ENCODE measurements around the gene LARGE1.

Gene LARGE1

DNA sequence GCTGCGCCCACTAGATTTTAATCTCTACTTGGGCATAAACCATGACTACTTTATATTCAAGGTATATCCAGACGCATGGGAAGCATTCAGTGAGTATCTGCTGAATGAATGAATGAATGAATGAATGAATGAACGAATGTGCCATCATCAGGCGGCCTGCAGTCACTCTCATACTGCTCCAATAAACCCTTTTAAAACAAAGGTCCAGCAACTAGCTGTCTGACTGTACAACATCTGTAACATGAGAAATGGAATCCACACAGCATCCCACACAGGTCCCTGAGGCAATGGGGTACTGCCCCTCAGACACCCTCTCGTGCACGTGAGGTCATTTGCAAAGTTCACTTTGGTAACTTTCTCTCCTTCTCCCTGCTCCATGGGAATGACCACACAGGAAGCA lies 147.5 kb downstream of the LARGE1 start:
- DNase-seq (ENCODE audit: low spot score) = no peak

DNA sequence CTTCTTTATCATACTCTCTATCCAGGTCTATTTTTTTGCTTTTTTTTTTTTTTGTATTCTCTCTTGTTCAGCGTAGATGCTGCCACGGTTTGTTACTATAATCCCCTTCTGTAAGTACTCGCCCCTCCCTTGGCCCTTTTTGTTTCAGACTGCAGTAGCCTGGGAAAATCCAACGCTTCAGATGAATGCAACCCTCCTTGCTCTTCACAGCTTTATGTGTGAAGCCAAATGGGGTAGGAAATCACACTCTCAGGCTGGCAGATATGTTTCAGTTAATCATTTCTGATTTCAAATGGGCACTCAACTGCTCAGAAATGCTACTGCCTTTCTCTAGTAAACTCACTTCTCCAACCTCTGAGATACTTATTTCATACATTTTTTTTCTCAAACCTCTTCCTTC lies 149.1 kb downstream of the LARGE1 start:
- no peak for DNase-seq (ENCODE audit: low spot score)

DNA sequence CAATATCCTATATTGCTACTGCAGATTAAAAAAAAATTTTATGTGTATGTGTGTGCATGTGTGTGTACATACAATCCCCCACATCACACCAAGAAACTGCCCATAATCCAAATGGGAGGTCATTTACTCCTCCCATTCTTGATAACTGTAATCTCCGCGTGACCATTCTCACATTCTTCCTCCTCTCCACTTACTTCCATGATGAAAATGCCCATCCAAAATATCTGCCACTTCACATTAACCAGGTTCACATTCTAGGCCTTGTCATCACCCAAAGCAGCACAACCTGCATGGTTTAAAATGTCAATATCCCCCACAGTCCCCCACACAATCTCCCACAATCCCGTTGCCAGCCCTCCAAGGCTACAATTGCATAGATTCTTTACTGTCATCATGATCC lies 149.6 kb downstream of the LARGE1 start:
- no peak for DNase-seq (ENCODE audit: low spot score)

DNA sequence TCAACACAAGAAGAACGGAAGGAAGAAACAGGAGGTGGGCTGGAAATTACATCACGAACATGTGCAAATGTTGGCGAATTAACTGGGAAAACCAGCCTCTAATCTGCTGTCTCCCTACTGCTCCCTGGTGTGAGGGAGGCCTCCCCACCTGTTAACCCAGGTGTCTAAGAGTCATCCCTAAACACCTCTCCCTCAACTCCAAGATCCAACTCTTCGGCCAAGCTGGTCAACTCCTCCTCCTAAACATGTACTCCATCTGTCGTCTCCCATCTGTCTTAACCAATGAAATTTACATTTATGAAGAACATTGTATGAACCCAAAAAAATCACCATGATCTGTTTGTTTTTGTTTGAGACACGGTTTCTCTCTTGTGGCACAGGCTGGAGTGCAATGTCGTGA lies 154.2 kb downstream of the LARGE1 start:
- no peak for DNase-seq (ENCODE audit: low spot score)

DNA sequence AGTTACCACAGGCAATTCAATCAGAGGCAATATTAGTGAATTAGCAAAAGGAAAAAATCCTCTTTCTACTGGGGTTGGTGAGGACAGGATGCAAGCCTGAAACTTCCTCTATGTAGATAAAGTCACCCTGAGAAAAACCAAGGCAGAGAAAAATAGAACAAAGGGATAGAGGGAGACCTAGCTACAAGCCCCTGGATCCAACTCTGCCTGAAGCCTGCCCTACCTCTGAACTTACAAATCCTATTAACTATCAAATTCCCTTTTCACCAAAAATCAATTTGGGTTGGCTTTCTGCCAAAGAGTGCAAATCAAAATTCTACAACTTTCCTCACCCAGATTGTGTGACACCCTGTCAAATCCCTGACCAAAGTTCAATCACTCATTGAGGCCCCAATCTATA lies 161.3 kb downstream of the LARGE1 start:
- DNase-seq (ENCODE audit: low spot score) = no peak

DNA sequence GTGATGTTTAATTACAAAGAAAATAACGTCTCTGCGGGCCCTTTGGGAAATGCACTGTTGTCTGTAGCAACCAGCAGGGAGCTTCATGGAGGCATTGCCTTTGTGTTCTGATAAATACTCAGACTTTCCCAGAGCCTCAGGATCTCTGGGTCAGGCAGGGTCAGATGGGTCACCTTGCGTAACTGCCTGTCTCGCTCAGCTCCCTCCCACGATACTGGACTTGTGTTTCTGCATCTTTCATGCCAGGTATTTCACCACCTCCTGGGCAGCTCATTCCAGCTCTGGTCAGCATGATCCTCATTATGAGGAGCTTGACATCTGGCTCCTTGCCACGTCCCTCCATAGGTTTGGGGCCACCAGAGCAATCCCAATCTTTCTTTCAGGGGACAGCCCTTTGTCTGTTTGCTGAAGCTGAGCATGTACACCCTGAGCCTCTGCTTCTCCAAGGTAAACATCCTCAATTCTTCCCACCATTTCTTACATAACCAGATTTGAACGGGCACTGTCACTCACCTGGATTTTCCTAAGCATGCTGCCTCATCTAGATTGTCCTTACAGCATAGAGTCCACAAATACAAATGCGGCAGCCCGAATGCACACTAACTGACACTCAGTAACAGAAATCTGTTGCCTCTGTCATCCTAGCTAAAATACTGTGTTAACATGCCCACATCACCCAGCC lies 162.3 kb downstream of the LARGE1 start:
- no peak for DNase-seq (ENCODE audit: low spot score)

DNA sequence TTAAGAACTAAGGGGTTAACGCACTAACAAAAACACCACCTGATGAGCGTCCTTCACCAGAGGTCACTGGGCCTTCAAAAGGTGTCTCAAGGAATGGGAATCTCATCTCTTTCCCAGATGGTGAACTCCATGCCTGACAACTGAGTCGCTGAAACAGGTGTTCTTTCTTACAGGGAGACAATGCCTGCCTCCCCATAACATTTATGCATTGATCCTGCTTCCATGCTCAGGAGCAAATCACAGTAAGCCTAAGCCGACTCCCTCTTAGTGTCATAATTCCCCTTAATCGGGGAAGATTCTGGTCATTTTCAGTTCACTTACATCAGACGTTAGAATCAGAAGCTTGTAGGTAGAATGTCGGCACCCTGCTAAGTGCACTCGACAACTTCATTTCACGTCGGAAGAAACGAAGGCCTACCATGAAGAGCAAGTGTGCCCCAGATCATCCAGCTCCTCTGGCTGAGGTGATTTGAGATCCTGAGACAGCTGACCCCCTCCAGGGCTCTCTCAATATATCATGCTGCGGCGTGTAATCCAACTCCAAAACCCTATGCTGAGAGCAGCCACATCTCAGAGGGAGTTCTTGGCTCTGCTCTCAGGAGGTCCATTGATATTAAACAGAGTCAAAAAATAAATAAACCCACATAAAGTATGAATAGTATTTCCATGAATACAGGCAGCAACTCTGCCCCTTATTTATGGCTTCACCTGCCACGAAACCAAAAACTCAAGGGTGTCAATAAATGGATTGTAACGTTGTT lies 163.1 kb downstream of the LARGE1 start:
- no peak for DNase-seq (ENCODE audit: low spot score)

DNA sequence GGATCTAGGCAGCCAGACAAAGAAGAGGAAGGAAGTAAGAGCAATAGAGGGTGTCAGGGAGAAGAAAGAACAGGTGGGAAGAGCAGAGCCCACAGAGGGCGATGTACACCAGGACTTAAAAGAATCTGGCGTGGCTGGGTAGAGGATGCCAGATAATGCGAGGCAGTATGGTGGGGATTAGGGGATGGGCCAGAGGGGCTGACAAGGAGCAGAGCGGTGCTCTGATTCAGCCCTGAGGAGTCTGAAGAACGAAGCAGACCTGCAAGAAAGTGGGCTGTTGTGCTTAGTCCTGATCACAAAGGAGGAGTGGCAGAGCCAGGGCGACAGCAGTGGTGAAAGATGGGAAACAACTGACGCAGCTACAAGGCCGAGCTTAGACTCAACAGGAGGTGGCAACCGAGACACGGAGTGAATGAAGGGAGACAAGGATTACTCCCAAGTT lies 163.7 kb downstream of the LARGE1 start:
- DNase-seq (ENCODE audit: low spot score) = no peak

DNA sequence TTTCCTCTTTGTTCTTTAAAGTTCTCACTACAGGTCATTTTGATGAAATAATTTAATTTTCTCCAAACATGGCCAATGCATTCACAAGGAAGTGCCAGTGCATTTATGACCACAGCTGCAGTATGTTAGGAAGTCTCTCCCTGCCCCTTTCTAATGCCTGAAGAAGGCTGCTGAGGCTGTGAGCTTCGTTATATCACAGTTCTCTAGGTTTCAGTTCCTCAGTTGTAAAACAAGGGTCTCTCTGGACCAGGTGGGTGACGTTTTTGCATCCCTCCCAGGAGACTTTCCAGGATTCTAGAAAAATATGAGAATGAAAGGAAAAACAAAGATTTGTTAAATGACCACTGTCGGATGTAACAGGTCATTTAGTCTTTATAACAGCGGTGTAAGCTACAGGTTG lies 171.6 kb downstream of the LARGE1 start:
- no peak for DNase-seq (ENCODE audit: low spot score)

DNA sequence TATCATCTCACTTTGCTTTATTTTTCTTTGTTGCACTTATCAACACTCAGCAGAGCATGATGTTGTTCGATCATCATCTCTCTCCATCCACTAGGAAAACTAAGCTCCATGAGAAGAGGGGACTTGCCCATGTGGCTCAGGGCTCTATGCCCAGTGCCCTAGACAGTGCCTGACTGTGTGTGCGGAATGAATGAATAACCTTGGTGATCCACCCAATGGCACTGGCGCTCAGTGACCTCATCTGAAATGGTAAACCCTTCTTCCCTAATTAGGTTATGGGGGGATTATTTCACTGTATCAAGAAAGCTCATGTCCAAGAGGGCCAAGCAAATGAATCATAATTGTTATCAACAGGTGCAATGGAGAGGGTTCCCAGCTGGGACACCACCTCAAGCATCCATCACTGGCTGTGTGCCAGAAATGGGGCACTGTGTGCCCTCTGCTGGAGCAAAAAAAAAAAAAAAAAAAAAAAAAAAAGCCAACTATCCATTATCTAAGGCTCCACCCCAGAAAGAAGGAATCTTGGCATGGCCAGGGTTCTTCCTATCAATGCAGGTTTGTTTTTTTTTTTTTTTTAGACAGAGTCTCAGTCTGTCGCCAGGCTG lies 172.6 kb downstream of the LARGE1 start:
- DNase-seq (ENCODE audit: low spot score) = no peak

DNA sequence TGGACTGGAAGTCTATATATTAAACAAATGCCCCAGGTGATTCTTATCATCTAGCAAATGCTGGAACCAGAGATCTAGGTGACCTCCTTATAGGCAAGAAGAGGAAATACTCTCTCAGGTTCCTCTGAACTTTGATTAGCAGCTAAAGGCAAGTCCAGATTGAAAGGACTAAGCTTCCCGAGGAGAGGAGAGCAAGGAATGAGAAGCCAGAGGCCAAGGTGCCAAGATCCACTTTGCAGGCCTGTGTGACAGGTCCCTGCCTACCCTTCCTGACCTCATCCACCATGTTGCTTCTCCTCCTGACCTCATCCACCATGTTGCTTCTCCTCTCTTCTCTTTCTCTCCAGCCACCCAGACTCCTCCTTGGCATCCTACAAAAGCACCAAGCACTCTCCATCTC lies 173.2 kb downstream of the LARGE1 start:
- no peak for DNase-seq (ENCODE audit: low spot score)

DNA sequence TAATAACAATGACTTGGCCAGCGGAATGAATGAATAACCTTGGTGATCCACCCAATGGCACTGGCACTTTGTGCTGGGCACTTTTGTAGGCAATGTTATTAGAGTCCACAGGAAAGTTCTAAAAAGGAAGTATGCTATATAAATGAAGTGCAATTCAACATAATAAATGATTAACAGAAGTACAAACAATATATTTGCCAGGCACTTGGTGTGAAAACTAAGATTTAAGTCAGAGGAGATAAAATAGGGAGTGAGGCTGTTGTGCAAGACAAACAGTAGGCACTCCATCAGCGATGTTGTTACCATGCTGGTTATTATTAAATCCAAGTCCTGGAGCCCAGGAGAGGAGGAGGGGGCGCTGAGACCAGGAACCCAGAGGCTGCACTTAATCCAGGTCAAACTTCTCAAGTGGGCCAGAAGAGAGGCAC lies 173.8 kb downstream of the LARGE1 start:
- no peak for DNase-seq (ENCODE audit: low spot score)

DNA sequence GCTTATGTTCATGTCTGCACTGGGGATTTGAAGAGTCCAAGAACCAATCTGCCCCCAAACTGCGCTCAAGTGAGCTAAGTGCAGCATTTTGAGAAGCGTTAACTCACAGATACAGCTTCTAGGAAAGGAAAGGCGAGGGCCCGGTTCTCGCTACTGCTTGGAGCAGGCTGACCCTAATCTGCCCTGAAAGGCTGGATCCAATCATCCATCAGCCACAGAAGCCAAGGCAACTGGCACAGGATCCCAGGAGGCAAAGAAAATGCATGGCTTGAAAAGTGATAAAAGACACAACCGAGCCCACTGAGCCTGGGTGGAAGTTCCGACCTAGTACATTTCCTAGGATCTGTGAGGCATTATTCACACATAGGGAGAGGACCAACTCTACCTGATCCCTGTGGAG lies 174.8 kb downstream of the LARGE1 start:
- DNase-seq (ENCODE audit: low spot score) = no peak

DNA sequence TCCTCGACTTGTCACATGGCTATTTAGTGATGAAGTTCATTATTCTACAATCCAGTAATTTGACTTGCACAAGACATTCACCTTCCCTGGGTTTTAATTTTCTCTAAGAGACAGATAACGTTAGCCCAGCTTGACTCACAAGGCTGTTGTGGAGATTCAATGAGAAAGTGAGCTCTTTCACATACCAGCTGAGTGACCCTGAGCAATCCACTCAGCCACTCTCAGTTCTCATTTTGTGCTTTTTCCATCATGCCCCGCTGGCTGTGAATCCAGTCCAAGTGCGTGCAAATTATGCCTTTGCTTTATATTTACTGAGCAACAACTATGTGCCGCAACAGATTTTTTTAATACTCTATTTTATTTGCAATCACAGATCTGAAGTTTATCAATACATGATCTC lies 176.5 kb downstream of the LARGE1 start:
- DNase-seq (ENCODE audit: low spot score) = no peak

DNA sequence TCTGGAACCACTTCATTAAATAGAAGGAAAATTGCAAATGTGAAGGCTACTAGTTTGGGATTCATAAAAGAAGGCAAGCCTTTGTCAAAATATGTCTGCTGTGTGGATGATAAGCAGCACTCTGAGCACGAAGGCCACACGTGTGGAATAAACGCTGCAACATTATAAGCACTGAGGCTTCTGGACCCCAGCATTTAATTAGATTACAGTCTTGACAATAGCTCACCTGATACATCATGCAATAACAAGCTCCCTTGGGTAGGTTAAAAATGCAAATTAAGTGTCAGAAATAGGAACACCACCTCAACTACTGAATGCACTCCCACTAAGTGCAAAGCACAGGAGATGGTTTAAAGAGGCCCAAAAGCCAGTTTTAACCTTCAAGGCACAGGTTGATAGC lies 179.3 kb downstream of the LARGE1 start:
- DNase-seq (ENCODE audit: low spot score) = no peak

DNA sequence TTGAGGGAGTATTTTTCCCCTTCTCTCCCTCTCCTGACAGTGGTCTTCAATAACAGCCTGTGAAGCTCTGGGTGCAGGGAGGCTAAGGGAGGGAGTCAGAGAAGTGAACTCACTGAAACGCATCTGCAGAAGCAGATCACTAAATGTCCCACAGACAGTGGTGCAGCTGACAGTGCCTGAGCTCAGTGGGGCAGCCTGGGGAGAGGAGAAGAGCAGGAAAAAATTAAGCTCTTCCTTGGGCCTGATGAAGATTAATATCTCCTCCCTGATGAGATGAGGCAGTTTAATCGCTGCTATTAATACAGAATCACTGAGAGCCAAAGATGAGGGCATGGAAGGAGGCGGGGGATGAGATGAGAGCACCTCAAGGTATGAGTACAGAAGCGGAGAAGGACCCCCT lies 180.8 kb downstream of the LARGE1 start:
- no peak for DNase-seq (ENCODE audit: low spot score)

DNA sequence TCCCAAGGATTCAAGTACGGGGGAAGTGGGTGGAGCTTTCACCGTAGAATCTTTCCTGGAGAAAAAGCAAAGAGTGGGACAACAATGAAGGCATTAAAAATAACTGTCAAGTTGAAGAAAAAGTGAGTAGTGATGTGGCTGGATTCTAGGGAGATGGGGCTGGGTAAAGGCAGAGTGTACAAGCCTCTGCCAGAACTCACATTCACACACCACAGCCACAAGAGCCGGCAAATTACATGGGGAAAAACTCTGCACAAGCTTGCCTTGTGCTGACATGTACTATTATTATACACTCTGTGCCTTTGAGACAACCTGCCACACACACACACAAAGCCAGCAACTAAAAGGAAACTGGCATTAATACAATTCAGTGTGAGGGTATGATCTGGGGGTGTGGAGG lies 182.6 kb downstream of the LARGE1 start:
- no peak for DNase-seq (ENCODE audit: low spot score)

DNA sequence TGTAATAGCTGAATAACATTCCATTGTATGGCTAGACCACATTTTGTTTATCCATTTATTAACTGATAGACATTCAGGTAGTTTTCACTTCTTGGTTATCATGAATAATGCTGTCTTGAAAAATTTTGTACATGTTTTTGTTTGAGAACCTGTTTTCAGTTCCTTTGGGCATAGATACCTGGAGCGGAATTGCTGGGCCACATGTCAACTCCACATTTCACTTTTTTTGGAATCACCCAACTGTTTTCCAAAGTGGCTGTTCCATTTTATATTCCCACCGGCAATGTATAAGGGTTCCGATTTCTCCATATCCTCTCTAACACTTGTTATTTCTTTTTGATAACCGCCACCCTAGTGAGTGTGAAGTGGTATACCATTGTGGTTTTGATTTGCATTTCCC lies 184.3 kb downstream of the LARGE1 start:
- DNase-seq (ENCODE audit: low spot score) = no peak

DNA sequence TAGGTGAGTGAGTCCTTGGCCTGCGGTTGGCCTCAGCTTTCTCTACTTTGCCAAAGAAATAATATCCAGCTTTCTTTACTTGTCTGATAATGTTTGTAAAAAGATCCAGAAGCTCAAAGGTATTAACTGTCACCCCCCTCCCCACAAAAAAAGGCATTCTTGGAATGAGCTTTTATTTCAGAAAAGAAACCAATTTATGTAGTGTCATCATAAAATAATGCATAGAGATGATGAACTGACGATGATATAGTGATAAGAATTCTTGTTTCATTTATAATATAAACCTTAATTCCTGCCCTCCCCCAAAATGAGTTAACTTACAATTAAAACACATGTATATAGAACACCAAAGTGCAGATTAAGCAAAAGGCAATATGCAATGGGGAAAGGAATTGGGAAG lies 191.4 kb downstream of the LARGE1 start:
- no peak for DNase-seq (ENCODE audit: low spot score)

DNA sequence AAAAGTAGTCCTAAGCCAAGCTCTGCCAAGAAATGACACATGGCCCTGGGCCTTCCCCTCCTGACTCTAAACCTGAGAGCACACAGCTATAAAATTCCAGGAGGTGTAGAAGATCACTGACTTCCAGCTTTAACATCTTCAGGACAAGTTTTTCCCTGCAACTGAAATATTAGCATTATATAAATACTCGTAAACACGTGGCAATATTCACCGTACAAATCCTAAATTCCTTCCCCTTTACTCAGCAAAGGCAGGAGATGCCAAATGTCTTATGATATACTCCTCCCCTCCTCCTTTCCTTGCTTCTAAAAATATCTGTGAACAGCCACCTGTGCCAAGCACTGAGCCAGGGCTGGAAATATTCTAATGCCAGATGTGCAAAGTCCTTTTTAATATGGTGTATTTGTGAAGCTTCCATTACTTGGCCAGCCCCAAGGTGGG lies 194.0 kb downstream of the LARGE1 start:
- no peak for DNase-seq (ENCODE audit: low spot score)

DNA sequence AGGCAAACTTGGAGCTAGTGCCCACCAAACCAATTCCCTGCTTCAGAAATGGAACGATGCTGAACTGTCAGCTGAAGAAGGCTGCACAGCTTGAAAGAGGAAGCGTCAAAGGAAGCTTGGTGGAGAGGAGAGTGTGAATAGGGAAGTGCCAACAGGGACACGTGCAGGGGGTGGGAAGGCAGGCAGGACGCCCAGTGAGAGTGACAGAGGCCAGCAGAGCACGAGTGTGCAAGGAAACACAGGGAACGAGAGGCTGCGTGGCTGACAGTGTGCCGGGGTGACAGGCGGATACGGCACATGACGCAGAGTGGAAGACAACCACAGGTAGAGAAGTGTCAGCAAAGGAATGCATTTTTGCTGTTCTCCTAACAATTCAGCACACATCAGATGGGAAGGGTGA lies 196.4 kb downstream of the LARGE1 start:
- no peak for DNase-seq (ENCODE audit: low spot score)

DNA sequence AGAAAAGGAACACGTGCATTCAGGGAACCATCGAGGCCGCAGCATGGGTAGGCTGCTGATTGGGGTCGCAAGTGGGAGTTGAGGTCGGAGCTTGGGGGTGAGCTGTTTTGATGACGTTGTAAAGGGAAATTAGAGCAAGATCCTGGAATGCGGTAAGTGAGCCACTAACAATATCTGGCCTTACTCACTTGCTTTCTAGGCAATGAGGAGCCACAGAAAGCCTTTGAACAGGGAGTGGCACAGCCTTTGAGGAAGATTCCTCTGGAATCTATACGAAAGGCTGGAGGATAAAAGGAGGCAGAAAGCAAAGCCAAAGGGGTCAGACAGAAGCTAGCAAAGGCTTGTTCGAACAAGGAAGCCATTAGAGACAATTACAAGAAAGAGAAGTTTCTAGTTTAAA lies 197.5 kb downstream of the LARGE1 start:
- no peak for DNase-seq (ENCODE audit: low spot score)

DNA sequence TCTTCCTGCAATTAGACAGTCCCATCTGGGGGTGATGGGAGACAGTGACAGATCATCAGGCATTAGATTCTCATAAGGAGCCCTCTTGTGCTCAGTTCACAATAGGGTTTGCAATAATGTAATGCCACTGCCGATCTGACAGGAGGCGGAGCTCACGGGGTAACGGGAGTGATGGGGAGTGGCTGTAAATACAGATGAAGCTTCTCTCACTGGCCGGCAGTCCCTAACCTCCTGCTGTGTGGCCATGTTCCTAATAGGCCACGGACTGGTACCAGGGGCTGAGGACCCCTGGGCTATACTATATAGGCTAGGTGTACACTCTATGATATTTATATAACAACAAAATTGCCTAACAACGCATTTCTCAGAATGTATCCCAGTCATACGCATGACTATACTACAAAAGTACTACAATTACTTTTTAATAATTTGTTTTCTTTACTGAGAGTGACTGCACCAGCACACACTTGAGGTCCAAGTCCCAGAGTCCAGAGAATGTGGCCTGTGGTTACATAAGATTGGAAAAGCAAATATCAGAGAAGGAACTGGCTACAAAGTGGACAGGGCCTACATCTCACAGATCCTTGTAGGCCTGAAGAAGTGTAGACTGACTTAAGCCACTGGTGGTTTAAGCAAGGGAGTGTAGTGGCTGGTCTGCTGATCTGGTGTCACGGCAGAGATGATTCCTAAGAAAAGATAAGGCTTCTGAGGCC lies 200.0 kb downstream of the LARGE1 start:
- no peak for DNase-seq (ENCODE audit: low spot score)

Measured in hematopoietic multipotent progenitor cell treated with erythropoietin and hydrocortisone succinate and interleukin-3 and kit ligand, for 17 days (in vitro differentiated cells).